Transverse colon (tissue), 4 donors: ENCODE results near the gene PODN. TPM values are rescaled to one million over a fixed set of nuclear protein-coding genes. Genes with fewer than 3 reads are reported as not detected.

Source experiments
- DNase-seq: peaks from one replicate; pipeline ENCODE4 v3.0.0-alpha.2; 2019
- H3K27ac ChIP-seq, 4 donors: fragments of 200-600 bp; sonication (generic); 2 replicates each; pipeline ENCODE4 v1.5.1; 2016 to 2018; ENCODE audit warnings: inconsistent platforms in 4 of 4
- H3K27me3 ChIP-seq: fragments of 200-600 bp; sonication (generic); 2 replicates; pipeline ENCODE4 v1.5.1; 2017; ENCODE audit warnings: inconsistent platforms
- H3K36me3 ChIP-seq, 4 donors: fragments of 200-600 bp; sonication (generic); 2 replicates each; pipeline ENCODE4 v1.5.1; 2017 to 2019; ENCODE audit warnings: inconsistent platforms in 4 of 4
- H3K4me1 ChIP-seq, 4 donors: fragments of 200-600 bp; sonication (generic); 2 replicates each; pipeline ENCODE4 v1.5.1; 2017 to 2020; ENCODE audit warnings: inconsistent platforms in 4 of 4
- H3K4me3 ChIP-seq, 4 donors: fragments of 200-600 bp; sonication (generic); 1 replicate in 1 of 4; 2 replicates in 3 of 4; pipeline versions ENCODE4 v1.5.1 to v1.6.1; 2017 to 2019; ENCODE audit warnings: inconsistent platforms in 4 of 4
- H3K9me3 ChIP-seq, 2 donors: fragments of 200-600 bp; sonication (generic); 2 replicates each; pipeline ENCODE4 v1.5.1; 2017 to 2019; ENCODE audit warnings: inconsistent platforms in 2 of 2
- EP300 ChIP-seq: sonication (generic); formaldehyde crosslinking; IDR thresholded peaks from one replicate; pipeline ENCODE4 v1.6.1; 2017; ENCODE audit warnings: antibody characterized with exemption, low read depth
- POLR2A ChIP-seq: fragments of 450-650 bp; IDR thresholded peaks from one replicate; pipeline ENCODE4 v1.6.1; 2016; ENCODE audit warnings: antibody characterized with exemption, mild to moderate bottlenecking, moderate library complexity
- POLR2AphosphoS5 ChIP-seq, 3 donors: sonication (generic); formaldehyde crosslinking; IDR thresholded peaks; one replicate each; pipeline ENCODE4 v1.6.1; 2016; ENCODE audit warnings: antibody characterized with exemption in 3 of 3
- WGBS, 2 donors: methylation state at CpG; one replicate each; pipeline ENCODE4 v1.1.5; 2018; ENCODE audit warnings: low coverage in 1 of 2; 5-methylcytosine and 5-hydroxymethylcytosine counted together
- in situ Hi-C, 4 donors: fragments of 200-750 bp; cut with MboI; loops; one replicate each; pipeline versions ENCODE4 v1.15.0 to v1.15.1; 2017; ENCODE audit warnings: low sequenced_read_pairs in 3 of 4, low pct_ligation_motif_present in 1 of 4, low pct_unique_long_range_greater_than_20kb in 1 of 4
- intact Hi-C: fragments of 100-400 bp; cut with DNase I; formaldehyde crosslinking; loops from one replicate; pipeline ENCODE4 v1.15.1; 2023; ENCODE audit warnings: low total_unique reads
- total RNA-seq, 4 donors: library from RNA; depleted of rRNA; stranded (reverse); fragments of >200 nt; gene quantifications; one replicate each; pipeline ENCODE4 v1.1.0, GENCODE V29; 2016
- TF ChIP-seq, protein P1 (sequence below), 5 experiments: fragments of 200-600 bp in 3 of 5; fragments of 450-650 bp in 2 of 5; sonication (generic) in 3 of 5; IDR thresholded peaks; 1 replicate in 2 of 5; 2 replicates in 3 of 5; pipeline ENCODE4 v1.5.1; 2016 to 2017; ENCODE audit warnings: antibody characterized with exemption in 5 of 5, inconsistent platforms in 3 of 5, mild to moderate bottlenecking in 2 of 5, moderate library complexity in 1 of 5

PODN gene
- total RNA-seq, 4 donors from 2014 or later, result 29.4 to 43.6 (median 35.6) TPM

DNA sequence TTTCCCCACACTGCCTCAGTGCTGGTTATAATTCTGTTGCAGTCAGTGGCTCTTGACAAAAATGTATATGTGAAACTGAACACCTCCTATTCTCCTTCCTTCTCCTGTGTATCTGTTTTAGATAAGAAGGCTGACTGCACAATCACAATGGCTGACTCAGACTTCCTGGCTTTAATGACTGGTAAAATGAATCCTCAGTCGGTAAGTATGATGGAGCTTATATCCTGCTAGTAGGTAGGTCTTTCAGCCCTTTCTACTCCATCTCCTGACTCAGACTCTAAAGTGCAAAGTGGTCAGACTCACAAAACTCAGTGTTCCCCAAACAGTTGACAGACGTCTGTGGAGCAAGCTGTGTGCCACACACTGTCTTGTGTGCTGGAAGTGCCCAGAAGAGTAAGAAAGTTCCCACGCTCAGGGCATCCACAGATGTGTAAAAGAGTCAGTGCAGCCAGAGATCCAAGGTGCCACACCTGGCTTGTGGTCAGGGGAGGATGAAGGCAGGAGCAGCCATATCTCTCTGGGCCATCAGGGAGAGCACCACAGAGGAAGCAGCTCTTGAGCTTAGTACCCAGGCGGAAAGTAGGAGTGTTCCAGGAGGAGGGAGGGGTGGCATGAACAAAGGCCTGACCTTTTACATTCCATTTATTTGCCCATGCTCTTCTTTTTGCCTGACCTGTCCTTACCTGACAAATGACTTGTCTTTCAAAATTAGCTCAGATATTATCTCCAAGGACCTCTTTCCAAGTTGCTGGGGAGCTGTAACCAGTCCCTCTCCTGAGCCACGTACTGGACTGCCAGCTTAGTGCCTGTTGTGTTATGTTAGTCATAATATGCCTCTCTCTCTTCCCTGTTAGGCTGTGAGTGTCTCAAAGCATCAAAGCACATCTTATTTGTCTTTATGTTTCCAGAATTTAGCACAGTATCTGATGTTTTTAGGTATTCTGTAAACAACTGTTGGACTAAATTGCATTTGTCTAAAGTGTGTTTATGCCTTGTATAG is 14.0 kb upstream of the PODN start:
- 54 to 79% methylated on average over 5 of the region's 5 CpGs for WGBS, 2 donors
- DNase-seq, result no peak
- H3K4me3 ChIP-seq, result no peak overlapping the region
- in situ Hi-C loops, result no loop called here
- H3K4me1 ChIP-seq, result peaks cover 3 to 10% (median 5%) of the 10 kb centered on the region in 4 donors
- H3K27ac ChIP-seq, result peak overlapping the region in 1 of 4 donors; percentile 38
- TF ChIP-seq POLR2AphosphoS5 (IDR thresholded peaks at IDR 0.05) (no peak), POLR2A (no peak), EP300 (no peak)
- TF ChIP-seq, protein P1, sequence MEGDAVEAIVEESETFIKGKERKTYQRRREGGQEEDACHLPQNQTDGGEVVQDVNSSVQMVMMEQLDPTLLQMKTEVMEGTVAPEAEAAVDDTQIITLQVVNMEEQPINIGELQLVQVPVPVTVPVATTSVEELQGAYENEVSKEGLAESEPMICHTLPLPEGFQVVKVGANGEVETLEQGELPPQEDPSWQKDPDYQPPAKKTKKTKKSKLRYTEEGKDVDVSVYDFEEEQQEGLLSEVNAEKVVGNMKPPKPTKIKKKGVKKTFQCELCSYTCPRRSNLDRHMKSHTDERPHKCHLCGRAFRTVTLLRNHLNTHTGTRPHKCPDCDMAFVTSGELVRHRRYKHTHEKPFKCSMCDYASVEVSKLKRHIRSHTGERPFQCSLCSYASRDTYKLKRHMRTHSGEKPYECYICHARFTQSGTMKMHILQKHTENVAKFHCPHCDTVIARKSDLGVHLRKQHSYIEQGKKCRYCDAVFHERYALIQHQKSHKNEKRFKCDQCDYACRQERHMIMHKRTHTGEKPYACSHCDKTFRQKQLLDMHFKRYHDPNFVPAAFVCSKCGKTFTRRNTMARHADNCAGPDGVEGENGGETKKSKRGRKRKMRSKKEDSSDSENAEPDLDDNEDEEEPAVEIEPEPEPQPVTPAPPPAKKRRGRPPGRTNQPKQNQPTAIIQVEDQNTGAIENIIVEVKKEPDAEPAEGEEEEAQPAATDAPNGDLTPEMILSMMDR (IDR thresholded peaks at IDR 0.05), result no peak
- intact Hi-C loops, result no loop called here
- no peaks in the 10 kb centered on the region for H3K27me3 ChIP-seq
- no peaks in the 10 kb centered on the region for H3K9me3 ChIP-seq
- peaks cover 0 to 41% (median 3%) of the 10 kb centered on the region in 4 donors for H3K36me3 ChIP-seq

DNA sequence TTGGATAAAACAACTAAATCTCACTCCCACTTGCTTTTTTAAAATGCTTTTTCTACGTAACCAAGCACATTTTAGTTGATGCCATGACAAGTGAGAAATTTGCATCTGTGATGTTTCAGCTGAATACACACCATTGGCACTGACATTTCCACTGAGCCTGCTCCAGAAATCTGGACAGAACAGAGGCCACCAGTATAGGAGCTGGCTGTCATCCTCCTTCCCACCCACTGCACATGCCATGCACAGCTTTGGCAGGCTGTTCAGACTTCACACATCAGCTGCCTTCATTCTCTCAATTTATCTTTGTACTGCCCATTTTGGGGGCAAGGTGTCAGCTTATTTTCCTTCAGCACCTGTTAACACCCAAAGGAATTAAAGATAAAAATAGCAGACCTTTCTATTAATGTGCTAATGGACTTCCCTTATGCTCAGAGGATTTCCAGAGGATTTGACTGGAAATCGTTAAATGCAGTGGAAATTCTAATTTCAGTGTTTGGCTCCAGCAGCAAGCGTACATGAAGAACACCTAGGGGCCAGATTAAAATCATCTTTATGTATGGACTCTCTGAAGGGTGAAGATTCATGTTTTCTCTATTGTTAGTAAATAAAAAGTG is 12.9 kb upstream of the PODN start:
- Histone ChIP-seq H3K27me3 (no peaks in the 10 kb centered on the region), H3K9me3 (no peaks in the 10 kb centered on the region), H3K36me3 (peaks cover 0 to 44% (median 3%) of the 10 kb centered on the region in 4 donors), H3K27ac (peak overlapping the region in 1 of 4 donors; percentile 38), H3K4me1 (peaks cover 3 to 10% (median 5%) of the 10 kb centered on the region in 4 donors), H3K4me3 (no peak overlapping the region)
- WGBS, 2 donors, result 79 to 89% methylated on average over 3 of the region's 3 CpGs
- intact Hi-C loops, result no loop called here
- DNase-seq, result no peak
- TF ChIP-seq EP300 (no peak), POLR2A (no peak), POLR2AphosphoS5 (IDR thresholded peaks at IDR 0.05) (no peak)
- TF ChIP-seq, protein P1 (IDR thresholded peaks at IDR 0.05), result no peak
- in situ Hi-C loops, result no loop called here

DNA sequence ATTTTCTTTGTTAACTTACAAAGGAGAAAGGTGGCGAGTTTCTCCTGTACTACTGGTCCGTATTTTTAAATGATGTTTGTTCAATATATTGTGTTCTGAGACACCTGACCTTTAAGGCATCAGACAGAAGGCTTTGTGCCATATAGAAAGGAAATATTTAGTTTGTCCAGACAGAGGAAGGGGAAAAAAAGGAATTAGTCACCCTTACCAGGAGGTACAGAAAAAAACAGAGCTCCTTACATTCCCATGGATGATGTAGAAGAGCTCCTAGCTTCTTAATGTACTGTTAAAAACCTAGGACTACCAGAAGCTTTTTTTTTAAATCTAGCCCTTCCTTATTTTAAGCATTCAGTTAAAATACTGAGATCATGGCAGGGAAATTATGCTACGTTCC is 12.4 kb upstream of the PODN start:
- peaks cover 3 to 10% (median 5%) of the 10 kb centered on the region in 4 donors for H3K4me1 ChIP-seq
- no peaks in the 10 kb centered on the region for H3K27me3 ChIP-seq
- no peaks in the 10 kb centered on the region for H3K9me3 ChIP-seq
- TF ChIP-seq, protein P1 (IDR thresholded peaks at IDR 0.05), result no peak
- TF ChIP-seq POLR2A (no peak), POLR2AphosphoS5 (IDR thresholded peaks at IDR 0.05) (no peak), EP300 (no peak)
- in situ Hi-C loops, result no loop called here
- DNase-seq, result no peak
- 72 to 85% methylated on average over 3 of the region's 3 CpGs for WGBS, 2 donors
- H3K36me3 ChIP-seq, result peaks cover 0 to 44% (median 3%) of the 10 kb centered on the region in 4 donors
- H3K27ac ChIP-seq, result peak overlapping the region in 1 of 4 donors; percentile 29
- intact Hi-C loops, result no loop called here
- no peak overlapping the region for H3K4me3 ChIP-seq

DNA sequence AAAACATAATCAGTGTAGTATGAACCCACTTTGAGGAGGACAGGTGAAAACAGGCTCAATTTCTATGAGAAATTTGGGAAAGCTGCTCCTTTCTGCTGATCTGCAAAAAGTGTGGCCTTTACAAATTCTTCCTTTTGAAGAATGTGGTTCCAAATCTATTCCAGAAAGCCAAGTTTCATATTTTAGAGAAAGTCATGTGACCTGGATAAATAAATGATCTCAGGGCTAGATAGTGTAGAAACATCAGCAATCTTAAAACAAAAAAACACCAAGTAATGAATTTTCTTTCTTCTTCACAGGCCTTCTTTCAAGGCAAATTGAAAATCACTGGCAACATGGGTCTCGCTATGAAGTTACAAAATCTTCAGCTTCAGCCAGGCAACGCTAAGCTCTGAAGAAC is 11.7 kb upstream of the PODN start:
- Histone ChIP-seq H3K4me1 (peaks cover 3 to 10% (median 5%) of the 10 kb centered on the region in 4 donors), H3K9me3 (no peaks in the 10 kb centered on the region), H3K36me3 (peaks cover 0 to 44% (median 3%) of the 10 kb centered on the region in 4 donors), H3K4me3 (no peak overlapping the region), H3K27ac (peak overlapping the region in 1 of 4 donors; percentile 29), H3K27me3 (no peaks in the 10 kb centered on the region)
- in situ Hi-C loops (no loop called here), intact Hi-C loops (no loop called here)
- no peak for DNase-seq
- WGBS, 2 donors, result 95 to 97% methylated on average over 2 of the region's 2 CpGs
- no peak for TF ChIP-seq POLR2A
- no peak for TF ChIP-seq EP300
- no peak for TF ChIP-seq POLR2AphosphoS5 (IDR thresholded peaks at IDR 0.05)
- TF ChIP-seq, protein P1 (IDR thresholded peaks at IDR 0.05), result no peak
